Thyroid gland (tissue), 4 donors: ENCODE data around the gene KIAA1755.

Experiments
- CTCF ChIP-seq, 6 experiments: fragments of 200-600 bp in 3 of 6; fragments of 450-650 bp in 3 of 6; sonication (generic) in 3 of 6; IDR thresholded peaks; one replicate each; pipeline ENCODE4 v1.5.1; 2016 to 2019; ENCODE audit warnings: antibody characterized with exemption in 6 of 6, mild to moderate bottlenecking in 2 of 6, inconsistent platforms in 1 of 6, moderate library complexity in 1 of 6
- POLR2A ChIP-seq, 2 donors: fragments of 450-650 bp; IDR thresholded peaks; one replicate each; pipeline ENCODE4 v1.6.1; 2017; ENCODE audit warnings: antibody characterized with exemption in 2 of 2, mild to moderate bottlenecking in 2 of 2, moderate library complexity in 1 of 2

DNA sequence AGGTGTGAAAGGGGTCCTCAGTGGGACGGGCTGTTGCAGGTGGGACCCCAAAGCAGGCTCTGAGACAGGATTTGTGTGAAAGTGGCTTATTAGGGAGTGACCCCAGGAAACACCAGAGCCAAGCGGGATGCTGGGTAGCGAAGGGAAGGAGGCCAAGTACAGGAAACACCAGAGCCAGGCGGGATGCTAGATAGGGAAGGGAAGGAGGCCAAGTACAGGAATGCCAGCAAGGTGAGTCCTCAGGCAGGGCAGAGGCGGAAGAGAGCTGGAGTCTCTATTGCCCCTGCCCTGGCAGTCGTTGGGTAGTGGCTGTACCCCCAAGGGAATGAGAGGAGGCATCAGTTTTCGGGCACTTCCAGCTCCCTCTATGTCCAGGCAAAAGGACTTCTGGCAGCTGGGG is 65.0 kb downstream of the KIAA1755 start:
- no peak for TF ChIP-seq CTCF (IDR thresholded peaks at IDR 0.05)
- TF ChIP-seq POLR2A (IDR thresholded peaks at IDR 0.05) = no peak
